ENCODE data around the gene SEC22A. TPM values are rescaled to one million over a fixed set of nuclear protein-coding genes. Genes with fewer than 3 reads are reported as not detected.

SEC22A gene
- total RNA-seq, 1 donor from 2014 or later = 15.4 TPM

GRCh38 chr3:123320221-123320620 lies 118.5 kb downstream of the SEC22A start:
- no peak for DNase-seq (ENCODE audit: low read depth, low spot score)
- no peak overlapping the region for H3K27ac Mint-ChIP-seq (ENCODE audit: unreplicated experiment)
- no peaks in the 10 kb centered on the region for H3K9me3 Mint-ChIP-seq
- TF ChIP-seq CTCF (conservative IDR thresholded peaks at IDR 0.05) = no peak
- H3K36me3 Mint-ChIP-seq (ENCODE audit: low read depth) = no peaks in the 10 kb centered on the region
- peaks cover 12% of the 10 kb centered on the region for H3K4me1 Mint-ChIP-seq
- no peak overlapping the region for H3K4me3 Mint-ChIP-seq
- H3K27me3 Mint-ChIP-seq (ENCODE audit: low read depth) = peaks cover 7% of the 10 kb centered on the region

- no peak overlapping the region for H3K4me3 Mint-ChIP-seq
- H3K27ac Mint-ChIP-seq (ENCODE audit: unreplicated experiment) = no peak overlapping the region
- no peak for DNase-seq (ENCODE audit: low read depth, low spot score)
- peaks cover 3% of the 10 kb centered on the region for H3K27me3 Mint-ChIP-seq (ENCODE audit: low read depth)
- H3K4me1 Mint-ChIP-seq = peaks cover 12% of the 10 kb centered on the region
- TF ChIP-seq CTCF (conservative IDR thresholded peaks at IDR 0.05) = no peak
- no peaks in the 10 kb centered on the region for H3K36me3 Mint-ChIP-seq (ENCODE audit: low read depth)
- H3K9me3 Mint-ChIP-seq = no peaks in the 10 kb centered on the region
These were observed 120.1 kb downstream of the SEC22A start for GRCh38 chr3:123321806-123322205.

- no peak for TF ChIP-seq CTCF (conservative IDR thresholded peaks at IDR 0.05)
- Mint-ChIP-seq H3K36me3 (ENCODE audit: low read depth) (no peaks in the 10 kb centered on the region), H3K9me3 (no peaks in the 10 kb centered on the region), H3K4me3 (no peak overlapping the region), H3K27ac (ENCODE audit: unreplicated experiment) (no peak overlapping the region), H3K27me3 (ENCODE audit: low read depth) (peaks cover 3% of the 10 kb centered on the region), H3K4me1 (peaks cover 12% of the 10 kb centered on the region)
- DNase-seq (ENCODE audit: low read depth, low spot score) = no peak
These were observed 121.1 kb downstream of the SEC22A start for GRCh38 chr3:123322866-123323265.

Small RNA genes lying within 50 kb of the gene (microRNA-seq; reads per million reads assigned to microRNA genes)
- gene MIR7110 = not detected

Other genes with a start within 250 kb of the SEC22A start
- gene SEMA5B, start 174.2 kb upstream of the SEC22A start, total RNA-seq = 48.8 and 57.3 TPM in 2 replicates
- gene PDIA5, start 134.9 kb upstream of the SEC22A start, total RNA-seq = 14.2 and 17.7 TPM in 2 replicates
- 2.2 and 2.8 TPM in 2 replicates for gene ADCY5, start 247.1 kb downstream of the SEC22A start, total RNA-seq